Measurements from ENCODE around the gene TAB2.

TAB2 gene

DNA sequence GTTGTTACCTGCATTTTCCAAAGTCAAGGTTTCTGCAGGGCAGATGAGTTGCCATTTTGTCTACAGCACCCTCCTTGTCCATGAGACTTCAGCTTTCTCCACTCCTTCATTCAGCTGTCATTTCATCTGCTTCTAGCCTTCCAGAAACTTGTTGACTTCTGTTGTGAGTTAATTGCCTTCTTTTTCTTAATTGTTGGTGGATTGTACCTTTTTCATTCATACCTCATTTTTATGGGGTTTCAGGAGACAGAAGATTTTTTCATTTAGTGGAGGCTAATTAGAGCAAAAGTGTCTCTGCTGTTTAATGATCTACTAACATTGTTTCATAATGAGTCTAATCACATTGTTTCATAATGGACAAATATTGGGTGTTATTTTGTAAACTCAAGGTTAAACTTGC is 75.0 kb downstream of the TAB2 start:
- peaks cover 15% of the 10 kb centered on the region for H3K9me3 ChIP-seq

GRCh38 chr6:149393002-149393679 is 75.6 kb downstream of the TAB2 start:
- Histone ChIP-seq H3K27me3 (no peaks in the 10 kb centered on the region), H3K4me2 (no peak overlapping the region), H3K4me3 (no peak overlapping the region), H3K9me3 (peaks cover 11% of the 10 kb centered on the region), H4K20me1 (no peaks in the 10 kb centered on the region), H3K9ac (no peak overlapping the region), H3K36me3 (peaks cover 71% of the 10 kb centered on the region), H3K4me1 (no peaks in the 10 kb centered on the region), H3K27ac (no peak overlapping the region)
- TF ChIP-seq Cebpa-rat (IDR thresholded peaks at IDR 0.05) = no peak

More for the DNA sequence above, 75.0 kb downstream of the TAB2 start:
- no peaks in the 10 kb centered on the region for H3K4me1 ChIP-seq
- no peak overlapping the region for H3K27ac ChIP-seq
- H4K20me1 ChIP-seq = no peaks in the 10 kb centered on the region
- no peak overlapping the region for H3K4me3 ChIP-seq
- peaks cover 71% of the 10 kb centered on the region for H3K36me3 ChIP-seq
- no peak overlapping the region for H3K9ac ChIP-seq
- no peaks in the 10 kb centered on the region for H3K27me3 ChIP-seq
- no peak overlapping the region for H3K4me2 ChIP-seq
- no peak for TF ChIP-seq Cebpa-rat (IDR thresholded peaks at IDR 0.05)

DNA sequence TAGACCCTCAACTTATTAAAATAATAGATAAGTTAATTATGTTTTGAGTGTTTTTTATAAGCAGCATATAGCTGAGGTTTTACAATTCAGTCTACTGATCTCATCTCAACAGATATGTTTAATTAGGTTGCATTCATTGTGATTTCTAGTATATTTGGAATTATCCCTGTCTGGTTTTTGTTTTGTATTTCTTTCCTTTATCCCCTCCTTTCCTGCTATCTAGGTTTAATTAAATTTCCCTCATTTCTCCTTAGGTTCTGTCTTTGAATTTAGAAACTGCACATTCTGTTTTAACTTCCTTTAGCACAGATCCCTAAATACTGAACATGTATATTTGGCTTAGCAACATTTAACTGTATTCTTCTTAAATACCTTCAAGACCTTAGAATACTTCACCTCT is 77.7 kb downstream of the TAB2 start:
- Histone ChIP-seq H3K27me3 (no peaks in the 10 kb centered on the region), H3K9ac (no peak overlapping the region), H3K9me3 (peaks cover 11% of the 10 kb centered on the region; the same call in 1 of the 2 replicates), H3K4me3 (no peak overlapping the region), H3K36me3 (peaks cover 77% of the 10 kb centered on the region), H3K4me2 (no peak overlapping the region), H3K4me1 (no peaks in the 10 kb centered on the region), H4K20me1 (no peaks in the 10 kb centered on the region), H3K27ac (no peak overlapping the region)
- TF ChIP-seq Cebpa-rat (IDR thresholded peaks at IDR 0.05) = no peak

DNA sequence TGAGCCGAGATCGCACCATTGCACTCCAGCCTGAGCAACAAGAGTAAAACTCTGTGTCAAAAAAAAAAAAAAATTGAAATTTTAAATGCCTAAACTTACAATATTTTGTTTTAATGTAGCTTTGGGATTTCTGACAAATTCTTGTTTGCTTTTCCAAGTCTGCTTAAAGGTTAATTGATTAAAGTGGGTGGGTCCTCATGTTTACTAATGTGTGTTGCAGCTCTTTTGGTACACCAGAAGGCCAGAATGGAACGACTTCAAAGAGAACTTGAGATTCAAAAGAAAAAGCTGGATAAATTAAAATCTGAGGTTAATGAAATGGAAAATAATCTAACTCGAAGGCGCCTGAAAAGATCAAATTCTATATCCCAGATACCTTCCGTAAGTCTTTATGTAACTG is 79.9 kb downstream of the TAB2 start:
- H3K36me3 ChIP-seq = peaks cover 82% of the 10 kb centered on the region
- no peak overlapping the region for H3K9ac ChIP-seq
- peaks cover 9% of the 10 kb centered on the region; the same call in 1 of the 2 replicates for H3K9me3 ChIP-seq

GRCh38 chr6:149400050-149400449 is 82.5 kb downstream of the TAB2 start, which contains the start of gene SUMO4:
SUMO4 (plus strand) TSS chr6:149400262; CDS start chr6:149400392, 130 bp downstream.
- H3K4me3 ChIP-seq = no peak within 1 kb of the TSS
- H3K4me1 ChIP-seq = no peaks in the 10 kb centered on the region
- H4K20me1 ChIP-seq = no peaks in the 10 kb centered on the region
- H3K27ac ChIP-seq = no peak within 1 kb of the TSS
- H3K4me2 ChIP-seq = no peak within 1 kb of the TSS
- no peaks in the 10 kb centered on the region for H3K27me3 ChIP-seq
- H3K9ac ChIP-seq = no peak within 1 kb of the TSS
- TF ChIP-seq Cebpa-rat (IDR thresholded peaks at IDR 0.05) = no peak
- H3K36me3 ChIP-seq = peaks cover 84% of the 10 kb centered on the region
- H3K9me3 ChIP-seq = peaks cover 5% of the 10 kb centered on the region; the same call in 1 of the 2 replicates

More for the DNA sequence above, 79.9 kb downstream of the TAB2 start:
- Histone ChIP-seq H3K27me3 (no peaks in the 10 kb centered on the region), H3K4me2 (no peak overlapping the region), H4K20me1 (no peaks in the 10 kb centered on the region), H3K4me3 (no peak overlapping the region), H3K4me1 (no peaks in the 10 kb centered on the region), H3K27ac (no peak overlapping the region)
- no peak for TF ChIP-seq Cebpa-rat (IDR thresholded peaks at IDR 0.05)

DNA sequence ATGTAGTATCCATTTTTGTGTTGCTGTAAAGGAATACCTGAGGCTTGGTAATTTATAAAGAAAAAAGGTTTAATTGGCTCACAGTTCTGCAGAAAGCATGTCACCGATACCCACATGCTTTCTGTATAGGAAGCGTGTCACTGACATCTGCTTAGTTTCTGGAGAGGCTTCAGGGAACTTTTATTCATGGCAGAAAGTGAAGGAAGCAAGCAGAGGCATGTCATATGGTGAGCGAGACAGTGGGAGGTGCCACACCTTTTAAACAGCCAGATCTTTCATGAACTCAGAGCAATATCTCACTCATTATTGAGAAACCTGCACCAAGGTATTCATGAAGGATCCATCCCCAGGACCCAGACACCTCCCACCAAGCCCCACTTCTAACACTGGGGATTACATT is 86.0 kb downstream of the TAB2 start:
- no peaks in the 10 kb centered on the region for H3K27me3 ChIP-seq
- no peaks in the 10 kb centered on the region for H4K20me1 ChIP-seq
- H3K9ac ChIP-seq = no peak overlapping the region
- H3K4me2 ChIP-seq = no peak overlapping the region
- no peak overlapping the region for H3K27ac ChIP-seq
- no peak for TF ChIP-seq Cebpa-rat (IDR thresholded peaks at IDR 0.05)
- peaks cover 72% of the 10 kb centered on the region for H3K36me3 ChIP-seq
- H3K9me3 ChIP-seq = 0 out of 2 replicates have a peak, but pooled peaks cover 5% of the 10 kb centered on the region
- H3K4me1 ChIP-seq = no peaks in the 10 kb centered on the region
- no peak overlapping the region for H3K4me3 ChIP-seq

DNA sequence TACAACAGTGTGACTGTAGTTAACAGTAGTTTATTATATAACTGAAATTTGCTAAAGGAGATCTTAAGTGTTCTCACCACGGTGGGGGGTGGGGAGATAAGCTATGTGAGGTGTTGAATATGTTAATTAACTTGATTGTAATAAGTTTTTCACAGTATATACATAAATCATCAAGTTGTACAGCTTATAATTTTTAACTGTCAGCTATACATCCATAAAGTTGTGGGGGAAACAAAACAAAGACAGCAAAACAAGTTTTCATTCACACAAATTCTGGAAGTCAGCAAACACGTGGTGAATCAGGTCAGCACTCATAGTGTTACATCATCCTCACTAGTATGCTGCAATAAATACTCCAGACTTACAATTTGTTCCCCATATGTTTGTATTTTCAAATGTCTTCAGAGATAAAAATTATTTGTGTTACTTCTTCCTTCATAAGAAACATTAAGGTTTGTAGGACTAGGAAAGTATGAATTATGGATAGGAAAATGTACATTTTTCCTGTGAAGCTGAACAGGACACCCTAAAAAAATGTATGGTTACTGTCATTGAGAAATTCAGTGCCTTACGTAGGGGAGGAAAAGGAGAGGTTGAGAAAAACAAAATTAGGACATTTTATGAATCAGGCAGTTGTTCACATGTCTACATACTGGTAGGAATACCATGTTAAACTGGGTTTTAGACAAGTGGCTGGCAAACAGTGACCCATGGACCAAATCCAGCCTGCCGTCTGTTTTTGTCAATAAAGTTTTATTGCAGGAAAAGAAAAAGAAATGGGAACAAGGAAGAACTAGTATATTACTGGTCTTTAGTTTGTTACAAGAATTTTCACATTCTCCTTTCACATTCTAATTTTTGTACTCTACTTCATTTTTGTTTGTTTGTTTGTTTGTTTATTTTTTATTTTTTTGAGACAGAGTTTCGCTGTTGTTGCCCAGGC is 88.6 kb downstream of the TAB2 start:
- Histone ChIP-seq H3K36me3 (peaks cover 69% of the 10 kb centered on the region), H3K4me3 (no peak overlapping the region), H3K9me3 (no peaks in the 10 kb centered on the region), H3K4me2 (no peak overlapping the region), H3K27ac (no peak overlapping the region), H3K4me1 (no peaks in the 10 kb centered on the region), H3K9ac (no peak overlapping the region), H4K20me1 (no peaks in the 10 kb centered on the region), H3K27me3 (no peaks in the 10 kb centered on the region)
- TF ChIP-seq Cebpa-rat (IDR thresholded peaks at IDR 0.05) = no peak

DNA sequence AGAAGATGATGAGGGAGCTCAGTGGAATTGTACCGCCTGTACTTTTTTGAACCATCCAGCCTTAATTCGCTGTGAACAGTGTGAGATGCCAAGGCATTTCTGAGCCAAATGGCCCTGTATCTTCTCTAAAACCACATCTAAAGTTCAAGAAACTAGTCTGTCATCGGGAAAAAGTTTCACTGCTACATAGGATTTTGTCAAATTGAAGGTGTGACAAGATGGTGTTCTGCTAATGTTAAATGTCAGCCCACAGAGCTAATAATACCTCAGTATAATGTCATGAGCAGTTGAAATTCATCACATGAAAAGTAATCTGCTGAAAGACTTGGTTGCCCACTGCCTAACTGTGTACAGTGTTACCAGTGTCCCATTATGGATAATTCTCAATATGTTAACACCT is 92.1 kb downstream of the TAB2 start:
- no peak for TF ChIP-seq Cebpa-rat (IDR thresholded peaks at IDR 0.05)
- H3K36me3 ChIP-seq = peaks cover 50% of the 10 kb centered on the region

DNA sequence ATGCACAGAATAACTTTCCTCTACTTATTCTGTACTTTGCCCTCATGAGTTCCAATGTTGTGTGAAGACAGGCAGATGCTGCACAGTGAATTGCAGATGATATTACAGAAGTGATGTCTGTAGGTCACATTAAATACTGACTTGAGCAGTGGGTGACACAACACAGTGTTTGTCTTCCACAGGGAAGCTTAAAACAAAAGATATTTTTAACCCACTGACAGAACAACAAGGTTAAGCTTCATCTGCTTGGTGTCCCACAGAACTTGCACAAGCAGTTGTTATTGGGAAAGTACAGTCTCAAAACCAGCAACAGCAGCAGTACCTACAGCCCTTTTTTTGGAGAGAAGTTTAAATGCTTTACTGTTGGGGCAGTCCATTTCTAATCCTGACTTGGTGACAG is 93.0 kb downstream of the TAB2 start:
- Histone ChIP-seq H3K27me3 (no peaks in the 10 kb centered on the region), H3K9ac (no peak overlapping the region), H3K9me3 (peaks cover 3% of the 10 kb centered on the region; the same call in 1 of the 2 replicates), H3K4me1 (peaks cover 11% of the 10 kb centered on the region), H3K27ac (no peak overlapping the region), H3K4me3 (no peak overlapping the region), H4K20me1 (no peaks in the 10 kb centered on the region), H3K36me3 (peaks cover 41% of the 10 kb centered on the region), H3K4me2 (no peak overlapping the region)
- TF ChIP-seq Cebpa-rat (IDR thresholded peaks at IDR 0.05) = no peak

More for the DNA sequence above, 92.1 kb downstream of the TAB2 start:
- Histone ChIP-seq H3K9me3 (no peaks in the 10 kb centered on the region), H3K27me3 (no peaks in the 10 kb centered on the region), H4K20me1 (no peaks in the 10 kb centered on the region), H3K4me3 (no peak overlapping the region), H3K4me2 (no peak overlapping the region), H3K9ac (no peak overlapping the region), H3K27ac (no peak overlapping the region), H3K4me1 (peaks cover 11% of the 10 kb centered on the region)

GRCh38 chr6:149414009-149414408 is 96.5 kb downstream of the TAB2 start:
- Histone ChIP-seq H3K4me3 (no peak overlapping the region), H3K36me3 (peaks cover 26% of the 10 kb centered on the region)

More at GRCh38 chr6:149414009-149414408, 96.5 kb downstream of the TAB2 start:
- no peaks in the 10 kb centered on the region for H3K27me3 ChIP-seq
- no peaks in the 10 kb centered on the region for H4K20me1 ChIP-seq
- H3K4me1 ChIP-seq = peaks cover 11% of the 10 kb centered on the region
- no peak overlapping the region for H3K9ac ChIP-seq
- no peak for TF ChIP-seq Cebpa-rat (IDR thresholded peaks at IDR 0.05)
- H3K27ac ChIP-seq = no peak overlapping the region
- no peak overlapping the region for H3K4me2 ChIP-seq
- H3K9me3 ChIP-seq = peaks cover 11% of the 10 kb centered on the region; the same call in 1 of the 2 replicates

Data from BLaER1 (cell line).